WTC11 (cell line): ENCODE data around the gene SIRT2. TPM values are rescaled to one million over a fixed set of nuclear protein-coding genes. Genes with fewer than 3 reads are reported as not detected.

Source experiments
- ATAC-seq: fragments of 200-7000 bp; cut with Tn5 transposase; 2 replicates; pipeline ENCODE4 v1.10.0; 2021; ENCODE audit warnings: mild to moderate bottlenecking, moderate library complexity
- CTCF ChIA-PET: fragments of 300-600 bp; sonication (Branson Sonifier 250); formaldehyde crosslinking; loops from one replicate; lab custom pipeline; 2021; ENCODE audit warnings: antibody characterized with exemption; lab: Charles Lee
- POLR2A ChIA-PET: fragments of 350-600 bp; sonication (Branson Sonifier 250); formaldehyde crosslinking; loops from one replicate; lab custom pipeline; 2021; ENCODE audit warnings: antibody characterized with exemption; lab: Charles Lee
- DNase-seq: peaks from one replicate; pipeline ENCODE4 v3.0.0; 2021; ENCODE audit warnings: low spot score
- H3K27ac Mint-ChIP-seq: 2 replicates; pipeline ENCODE4 v1.8.0; 2021; ENCODE audit warnings: mixed read lengths
- H3K27me3 Mint-ChIP-seq: 2 replicates; pipeline ENCODE4 v1.8.0; 2021; ENCODE audit warnings: low read depth, mild to moderate bottlenecking, moderate library complexity, mixed read lengths
- H3K36me3 Mint-ChIP-seq: 2 replicates; pipeline ENCODE4 v1.8.0; 2021; ENCODE audit warnings: mixed read lengths
- H3K4me1 Mint-ChIP-seq: 2 replicates; pipeline ENCODE4 v1.8.0; 2022; ENCODE audit warnings: mixed read lengths
- H3K4me3 Mint-ChIP-seq: 2 replicates; pipeline ENCODE4 v1.8.0; 2021; ENCODE audit warnings: mild to moderate bottlenecking, moderate library complexity, mixed read lengths
- H3K9me3 Mint-ChIP-seq: 2 replicates; pipeline ENCODE4 v1.8.0; 2021; ENCODE audit warnings: mixed read lengths
- AFF4 ChIP-seq: sonication (generic); formaldehyde crosslinking; IDR thresholded peaks from 2 replicates; pipeline ENCODE4 v1.8.1; 2023; ENCODE audit warnings: mild to moderate bottlenecking, missing genetic modification reagents, borderline replicate concordance
- ATF2 ChIP-seq: sonication (generic); formaldehyde crosslinking; IDR thresholded peaks from 2 replicates; pipeline ENCODE4 v1.8.1; 2022; ENCODE audit warnings: low read depth, missing genetic modification reagents, borderline replicate concordance
- CREB1 ChIP-seq: sonication (generic); formaldehyde crosslinking; IDR thresholded peaks from 2 replicates; pipeline ENCODE4 v1.8.0; 2023; ENCODE audit warnings: mild to moderate bottlenecking, missing genetic modification reagents
- GABPB1 ChIP-seq: sonication (generic); formaldehyde crosslinking; IDR thresholded peaks from 2 replicates; pipeline ENCODE4 v1.8.1; 2023; ENCODE audit warnings: mild to moderate bottlenecking, missing genetic modification reagents
- NR1H2 ChIP-seq: sonication (generic); formaldehyde crosslinking; IDR thresholded peaks from 2 replicates; pipeline ENCODE4 v1.9.0; 2021; ENCODE audit warnings: mild to moderate bottlenecking, moderate library complexity, missing genetic modification reagents
- SMAD3 ChIP-seq: sonication (generic); formaldehyde crosslinking; IDR thresholded peaks from 2 replicates; pipeline ENCODE4 v1.8.0; 2022; ENCODE audit warnings: missing genetic modification reagents, mild to moderate bottlenecking, borderline replicate concordance
- USF2 ChIP-seq: sonication (generic); formaldehyde crosslinking; IDR thresholded peaks from 2 replicates; pipeline ENCODE4 v1.8.1; 2023; ENCODE audit warnings: mild to moderate bottlenecking, missing genetic modification reagents, moderate library complexity
- ZMAT4 ChIP-seq: fragments of 250-450 bp; sonication (Bioruptor Pico); IDR thresholded peaks from 2 replicates; pipeline ENCODE4 v1.9.0; 2021; ENCODE audit warnings: mild to moderate bottlenecking
- ZNF121 ChIP-seq: sonication (generic); formaldehyde crosslinking; IDR thresholded peaks from 2 replicates; pipeline ENCODE4 v1.8.0; 2023; ENCODE audit warnings: missing genetic modification reagents
- ZNF232 ChIP-seq: sonication (generic); formaldehyde crosslinking; IDR thresholded peaks from 2 replicates; pipeline ENCODE4 v1.8.0; 2022; ENCODE audit warnings: mild to moderate bottlenecking, missing genetic modification reagents
- total RNA-seq: library from RNA; stranded (reverse); gene quantifications from 3 replicates; pipeline ENCODE4 v1.2.3, GENCODE V29; 2021
- TF ChIP-seq, protein P1 (sequence below): sonication (generic); formaldehyde crosslinking; IDR thresholded peaks from 2 replicates; pipeline ENCODE4 v1.8.1; 2023; ENCODE audit warnings: mild to moderate bottlenecking, missing genetic modification reagents, moderate library complexity
- TF ChIP-seq, protein P2 (sequence below): sonication (generic); formaldehyde crosslinking; IDR thresholded peaks from 2 replicates; pipeline ENCODE4 v1.8.0; 2022; ENCODE audit warnings: missing genetic modification reagents
- TF ChIP-seq, protein P3 (sequence below): fragments of 250-450 bp; sonication (Bioruptor Pico); IDR thresholded peaks from 2 replicates; pipeline ENCODE4 v1.9.0; 2021; ENCODE audit warnings: moderate library complexity, mild to moderate bottlenecking, inconsistent platforms, borderline replicate concordance
- TF ChIP-seq, protein P4 (sequence below): sonication (generic); formaldehyde crosslinking; IDR thresholded peaks from 2 replicates; pipeline ENCODE4 v1.8.0; 2022; ENCODE audit warnings: mild to moderate bottlenecking, missing genetic modification reagents
- TF ChIP-seq, protein P5 (sequence below): sonication (generic); formaldehyde crosslinking; conservative IDR thresholded peaks from 2 replicates; pipeline ENCODE4 v1.8.1; 2023; ENCODE audit warnings: mild to moderate bottlenecking, low read depth, missing genetic modification reagents, moderate library complexity

SIRT2 gene
- total RNA-seq, 1 experiment from 2014 or later: 9.5 TPM

GRCh38 chr19:38928391-38929001 is 29.1 kb upstream of the SIRT2 start (continued):
- TF ChIP-seq, protein P1, sequence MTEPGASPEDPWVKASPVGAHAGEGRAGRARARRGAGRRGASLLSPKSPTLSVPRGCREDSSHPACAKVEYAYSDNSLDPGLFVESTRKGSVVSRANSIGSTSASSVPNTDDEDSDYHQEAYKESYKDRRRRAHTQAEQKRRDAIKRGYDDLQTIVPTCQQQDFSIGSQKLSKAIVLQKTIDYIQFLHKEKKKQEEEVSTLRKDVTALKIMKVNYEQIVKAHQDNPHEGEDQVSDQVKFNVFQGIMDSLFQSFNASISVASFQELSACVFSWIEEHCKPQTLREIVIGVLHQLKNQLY (CRISPR knock-in tag): no peak

- DNase-seq: no peak
- 0 out of 2 replicates have a peak, but pooled peaks cover 4% of the 10 kb centered on the region for H3K9me3 Mint-ChIP-seq
- CTCF ChIA-PET: no interaction called here
- no peak overlapping the region for H3K27ac Mint-ChIP-seq
- TF ChIP-seq AFF4 (CRISPR knock-in tag): no peak
- TF ChIP-seq GABPB1 (CRISPR knock-in tag): no peak
- TF ChIP-seq, protein P2, sequence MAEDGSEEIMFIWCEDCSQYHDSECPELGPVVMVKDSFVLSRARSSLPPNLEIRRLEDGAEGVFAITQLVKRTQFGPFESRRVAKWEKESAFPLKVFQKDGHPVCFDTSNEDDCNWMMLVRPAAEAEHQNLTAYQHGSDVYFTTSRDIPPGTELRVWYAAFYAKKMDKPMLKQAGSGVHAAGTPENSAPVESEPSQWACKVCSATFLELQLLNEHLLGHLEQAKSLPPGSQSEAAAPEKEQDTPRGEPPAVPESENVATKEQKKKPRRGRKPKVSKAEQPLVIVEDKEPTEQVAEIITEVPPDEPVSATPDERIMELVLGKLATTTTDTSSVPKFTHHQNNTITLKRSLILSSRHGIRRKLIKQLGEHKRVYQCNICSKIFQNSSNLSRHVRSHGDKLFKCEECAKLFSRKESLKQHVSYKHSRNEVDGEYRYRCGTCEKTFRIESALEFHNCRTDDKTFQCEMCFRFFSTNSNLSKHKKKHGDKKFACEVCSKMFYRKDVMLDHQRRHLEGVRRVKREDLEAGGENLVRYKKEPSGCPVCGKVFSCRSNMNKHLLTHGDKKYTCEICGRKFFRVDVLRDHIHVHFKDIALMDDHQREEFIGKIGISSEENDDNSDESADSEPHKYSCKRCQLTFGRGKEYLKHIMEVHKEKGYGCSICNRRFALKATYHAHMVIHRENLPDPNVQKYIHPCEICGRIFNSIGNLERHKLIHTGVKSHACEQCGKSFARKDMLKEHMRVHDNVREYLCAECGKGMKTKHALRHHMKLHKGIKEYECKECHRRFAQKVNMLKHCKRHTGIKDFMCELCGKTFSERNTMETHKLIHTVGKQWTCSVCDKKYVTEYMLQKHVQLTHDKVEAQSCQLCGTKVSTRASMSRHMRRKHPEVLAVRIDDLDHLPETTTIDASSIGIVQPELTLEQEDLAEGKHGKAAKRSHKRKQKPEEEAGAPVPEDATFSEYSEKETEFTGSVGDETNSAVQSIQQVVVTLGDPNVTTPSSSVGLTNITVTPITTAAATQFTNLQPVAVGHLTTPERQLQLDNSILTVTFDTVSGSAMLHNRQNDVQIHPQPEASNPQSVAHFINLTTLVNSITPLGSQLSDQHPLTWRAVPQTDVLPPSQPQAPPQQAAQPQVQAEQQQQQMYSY: no peak
- TF ChIP-seq NR1H2: no peak
- TF ChIP-seq ZNF121 (CRISPR knock-in tag): no peak
- TF ChIP-seq ZNF232: no peak
- TF ChIP-seq SMAD3: no peak
- TF ChIP-seq, protein P3, sequence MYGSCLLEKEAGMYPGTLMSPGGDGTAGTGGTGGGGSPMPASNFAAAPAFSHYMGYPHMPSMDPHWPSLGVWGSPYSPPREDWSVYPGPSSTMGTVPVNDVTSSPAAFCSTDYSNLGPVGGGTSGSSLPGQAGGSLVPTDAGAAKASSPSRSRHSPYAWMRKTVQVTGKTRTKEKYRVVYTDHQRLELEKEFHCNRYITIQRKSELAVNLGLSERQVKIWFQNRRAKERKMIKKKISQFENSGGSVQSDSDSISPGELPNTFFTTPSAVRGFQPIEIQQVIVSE: no peak
- TF ChIP-seq, protein P4, sequence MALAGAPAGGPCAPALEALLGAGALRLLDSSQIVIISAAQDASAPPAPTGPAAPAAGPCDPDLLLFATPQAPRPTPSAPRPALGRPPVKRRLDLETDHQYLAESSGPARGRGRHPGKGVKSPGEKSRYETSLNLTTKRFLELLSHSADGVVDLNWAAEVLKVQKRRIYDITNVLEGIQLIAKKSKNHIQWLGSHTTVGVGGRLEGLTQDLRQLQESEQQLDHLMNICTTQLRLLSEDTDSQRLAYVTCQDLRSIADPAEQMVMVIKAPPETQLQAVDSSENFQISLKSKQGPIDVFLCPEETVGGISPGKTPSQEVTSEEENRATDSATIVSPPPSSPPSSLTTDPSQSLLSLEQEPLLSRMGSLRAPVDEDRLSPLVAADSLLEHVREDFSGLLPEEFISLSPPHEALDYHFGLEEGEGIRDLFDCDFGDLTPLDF: no peak
- no peak for TF ChIP-seq USF2 (CRISPR knock-in tag)
- TF ChIP-seq, all 79 proteins: peak for 0
- no peaks in the 10 kb centered on the region for H3K27me3 Mint-ChIP-seq
- ATAC-seq: no peak
- POLR2A ChIA-PET: no interaction called here
- peaks cover 49% of the 10 kb centered on the region for H3K36me3 Mint-ChIP-seq
- no peak overlapping the region for H3K4me3 Mint-ChIP-seq
- no peaks in the 10 kb centered on the region for H3K4me1 Mint-ChIP-seq
Measured at GRCh38 chr19:38924388-38924787, 25.0 kb upstream of the SIRT2 start.

- DNase-seq (no peak), ATAC-seq (no peak)
- Mint-ChIP-seq H3K9me3 (0 out of 2 replicates have a peak, but pooled peaks cover 4% of the 10 kb centered on the region), H3K4me3 (no peak overlapping the region), H3K4me1 (no peaks in the 10 kb centered on the region), H3K36me3 (peaks cover 37% of the 10 kb centered on the region), H3K27me3 (no peaks in the 10 kb centered on the region), H3K27ac (no peak overlapping the region)
- POLR2A ChIA-PET: no interaction called here
- CTCF ChIA-PET: interaction anchor here (1.8 kb wide), 1 partner anchor 8 kb away, joined by 10 read pairs; the partner anchor contains the start of genes MRPS12 and SARS2
- TF ChIP-seq CREB1 (CRISPR knock-in tag) (no peak), USF2 (CRISPR knock-in tag) (no peak), ATF2 (CRISPR knock-in tag) (no peak), ZMAT4 (CRISPR knock-in tag) (no peak)
- TF ChIP-seq, protein P5, sequence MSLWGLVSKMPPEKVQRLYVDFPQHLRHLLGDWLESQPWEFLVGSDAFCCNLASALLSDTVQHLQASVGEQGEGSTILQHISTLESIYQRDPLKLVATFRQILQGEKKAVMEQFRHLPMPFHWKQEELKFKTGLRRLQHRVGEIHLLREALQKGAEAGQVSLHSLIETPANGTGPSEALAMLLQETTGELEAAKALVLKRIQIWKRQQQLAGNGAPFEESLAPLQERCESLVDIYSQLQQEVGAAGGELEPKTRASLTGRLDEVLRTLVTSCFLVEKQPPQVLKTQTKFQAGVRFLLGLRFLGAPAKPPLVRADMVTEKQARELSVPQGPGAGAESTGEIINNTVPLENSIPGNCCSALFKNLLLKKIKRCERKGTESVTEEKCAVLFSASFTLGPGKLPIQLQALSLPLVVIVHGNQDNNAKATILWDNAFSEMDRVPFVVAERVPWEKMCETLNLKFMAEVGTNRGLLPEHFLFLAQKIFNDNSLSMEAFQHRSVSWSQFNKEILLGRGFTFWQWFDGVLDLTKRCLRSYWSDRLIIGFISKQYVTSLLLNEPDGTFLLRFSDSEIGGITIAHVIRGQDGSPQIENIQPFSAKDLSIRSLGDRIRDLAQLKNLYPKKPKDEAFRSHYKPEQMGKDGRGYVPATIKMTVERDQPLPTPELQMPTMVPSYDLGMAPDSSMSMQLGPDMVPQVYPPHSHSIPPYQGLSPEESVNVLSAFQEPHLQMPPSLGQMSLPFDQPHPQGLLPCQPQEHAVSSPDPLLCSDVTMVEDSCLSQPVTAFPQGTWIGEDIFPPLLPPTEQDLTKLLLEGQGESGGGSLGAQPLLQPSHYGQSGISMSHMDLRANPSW (CRISPR knock-in tag): no peak
Measured at GRCh38 chr19:38922482-38922881, 23.1 kb upstream of the SIRT2 start.
